GM21737 (cell line): ENCODE data around the gene SCRT2.
"Not testable (repeated sequence)": the region's sequence is repeated elsewhere in the genome, so short reads cannot be mapped to it uniquely, and the experiment has no call there.

Experiments used
- ATAC-seq: cut with Tn5 transposase; IDR thresholded peaks from one replicate; pipeline ENCODE4 v1.9.1; 2021; ENCODE audit warnings: mild to moderate bottlenecking, moderate library complexity; ENCODE audit not compliant: unreplicated experiment

SCRT2 gene

DNA sequence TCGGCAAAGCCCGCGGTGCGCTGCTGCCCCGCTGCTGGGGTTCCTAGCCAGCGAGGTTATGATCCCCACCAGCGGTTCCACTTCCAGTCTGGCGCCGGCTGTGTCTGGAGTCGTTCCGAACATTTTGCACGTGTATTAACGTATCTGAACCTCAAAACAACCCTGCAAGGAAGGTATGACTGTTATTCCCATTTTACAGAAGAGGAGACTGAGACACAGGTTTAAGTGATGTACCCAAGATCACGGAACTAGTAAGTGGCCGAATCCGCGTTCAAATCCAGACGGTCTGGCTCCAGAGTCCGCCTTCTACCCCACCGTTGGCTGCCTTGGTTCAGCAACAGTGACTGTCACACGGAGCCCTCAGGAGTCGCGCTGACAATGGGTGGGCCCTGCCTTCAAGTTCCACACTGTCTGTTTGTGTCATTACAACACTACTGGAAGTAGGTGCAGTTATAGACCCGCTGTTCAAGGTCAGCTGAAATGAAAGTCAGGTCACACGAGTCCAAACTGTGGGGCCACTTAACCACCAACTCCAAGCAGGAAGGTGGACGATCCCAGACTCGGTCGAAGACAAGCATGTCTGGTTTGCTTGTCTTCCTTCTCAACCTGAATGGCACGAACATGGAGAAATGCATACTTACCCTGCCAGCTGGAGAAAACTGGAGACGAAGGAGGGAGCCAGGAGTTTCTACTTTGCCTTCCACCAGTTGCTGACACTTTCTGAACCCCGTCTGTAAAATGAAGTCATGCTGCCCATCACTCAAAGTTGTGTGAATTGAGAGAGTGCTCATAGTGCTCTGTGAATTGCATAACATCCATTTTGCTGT lies 21.8 kb downstream of the SCRT2 start:
- no peak for ATAC-seq

DNA sequence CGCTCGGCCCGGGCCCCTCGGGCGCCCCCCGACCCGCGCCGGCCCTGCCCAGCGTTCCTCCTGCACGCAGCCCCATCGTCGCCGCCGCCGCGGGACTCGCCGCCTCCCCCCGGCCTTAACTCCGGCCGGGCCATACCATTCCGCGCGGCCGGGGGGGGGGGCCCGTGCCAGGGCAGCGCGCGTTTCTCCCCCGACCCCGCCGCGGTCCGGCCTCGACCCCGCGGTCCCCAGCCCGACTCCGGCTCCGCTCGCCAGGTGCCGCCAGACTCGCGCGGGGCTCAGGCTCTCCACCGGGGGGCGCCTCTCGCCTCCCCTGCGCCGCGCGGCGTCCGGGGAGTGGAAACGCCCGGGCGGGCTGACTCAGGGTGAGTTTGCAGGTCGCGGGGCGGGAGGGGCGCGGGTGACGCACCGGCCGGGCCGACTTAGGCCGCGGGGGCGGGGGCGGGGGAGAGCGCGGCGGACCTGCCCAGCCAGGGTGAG lies 22.5 kb downstream of the SCRT2 start, which contains the start of gene SRXN1:
SRXN1 (minus strand) TSS at position 91 of the 480 bp plus-strand sequence; CDS start at position 76, 15 bp downstream.
- peak; percentile 86 for ATAC-seq

DNA sequence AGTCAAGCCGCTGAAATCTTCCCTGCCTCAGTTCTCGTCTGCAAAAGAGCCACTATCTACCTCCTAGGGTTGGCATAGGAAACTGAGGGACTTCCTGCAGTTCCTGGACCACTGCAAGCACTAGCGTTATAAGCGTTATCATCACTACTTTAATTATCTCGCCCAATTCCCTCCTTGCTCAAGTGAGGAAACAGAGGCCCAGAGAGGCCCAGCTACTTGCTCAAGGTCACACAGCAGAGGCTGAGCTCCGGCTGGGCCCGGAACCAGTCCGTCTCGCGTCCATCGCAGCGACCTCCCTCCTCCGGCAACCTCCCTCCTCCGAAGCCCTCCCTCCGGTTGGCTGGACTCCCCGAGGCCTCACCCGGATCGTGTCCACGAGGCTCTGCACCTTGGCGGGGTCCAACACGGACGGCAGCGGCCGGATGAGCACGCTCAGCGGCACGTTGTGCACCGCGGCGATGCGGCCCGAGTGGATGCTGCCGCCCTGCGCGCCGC lies 22.9 kb downstream of the SCRT2 start:
- ATAC-seq: peak; percentile 19

DNA sequence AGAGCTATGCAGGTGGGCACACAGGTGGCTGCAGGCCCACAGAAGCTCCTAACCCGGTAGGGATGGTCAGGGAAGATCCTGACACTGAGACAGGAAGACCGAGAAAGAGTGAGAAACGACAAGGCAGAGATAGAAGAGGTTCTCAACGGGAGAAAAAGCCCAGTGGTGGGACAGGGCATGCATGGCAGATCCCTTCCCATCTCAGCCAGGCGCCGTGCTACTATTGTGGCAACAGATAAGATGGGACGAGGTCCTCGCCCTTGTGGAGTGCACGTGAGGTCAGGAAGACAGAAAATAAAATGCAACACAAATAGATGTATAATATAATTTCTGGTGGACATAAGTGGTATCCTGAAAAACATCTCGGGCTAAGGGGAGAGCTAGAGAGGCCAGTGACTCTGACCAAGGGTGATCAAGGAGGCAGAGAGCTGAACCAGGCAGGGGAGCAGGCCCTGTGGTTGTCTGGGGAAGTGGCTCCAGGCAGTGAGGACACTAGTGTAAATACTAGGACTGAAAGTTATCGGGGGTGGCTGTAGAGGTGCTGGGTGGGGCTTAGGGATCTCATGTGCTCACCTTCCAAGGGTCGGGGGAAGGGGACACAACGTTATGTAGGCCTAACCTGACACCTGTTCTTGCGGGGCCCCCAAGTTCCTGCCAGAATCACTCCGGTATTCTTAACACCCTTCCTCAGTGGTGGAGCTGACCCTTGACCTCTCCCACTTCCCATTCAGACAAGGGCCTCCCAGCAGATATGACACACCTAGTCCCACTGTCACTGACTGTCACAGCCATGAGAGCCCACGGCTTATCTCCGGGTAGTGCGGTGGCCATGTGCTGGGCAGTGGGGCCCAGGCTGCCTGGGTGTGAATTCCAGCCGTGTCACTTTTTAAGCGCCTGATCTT lies 23.6 kb downstream of the SCRT2 start:
- no peak for ATAC-seq

DNA sequence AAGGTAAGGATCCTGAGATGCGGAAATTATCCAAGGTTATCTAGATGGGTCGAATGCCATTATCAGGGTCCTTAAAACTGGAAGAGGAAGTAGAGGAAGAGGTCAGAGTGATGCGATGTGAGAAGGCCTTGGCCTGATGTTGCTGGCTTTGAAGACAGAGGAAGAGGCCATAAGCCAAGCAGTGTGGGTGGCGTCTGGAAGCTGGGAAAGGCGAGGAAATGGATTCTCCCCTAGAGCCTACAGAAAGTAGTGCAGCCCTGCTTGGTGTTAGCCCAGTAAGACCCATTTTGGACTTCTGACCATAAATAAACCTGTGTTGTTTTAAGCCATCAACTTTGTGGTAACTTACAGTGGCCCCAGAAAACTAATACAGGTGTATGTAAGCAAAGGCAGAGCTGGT lies 24.6 kb downstream of the SCRT2 start:
- ATAC-seq: no peak

DNA sequence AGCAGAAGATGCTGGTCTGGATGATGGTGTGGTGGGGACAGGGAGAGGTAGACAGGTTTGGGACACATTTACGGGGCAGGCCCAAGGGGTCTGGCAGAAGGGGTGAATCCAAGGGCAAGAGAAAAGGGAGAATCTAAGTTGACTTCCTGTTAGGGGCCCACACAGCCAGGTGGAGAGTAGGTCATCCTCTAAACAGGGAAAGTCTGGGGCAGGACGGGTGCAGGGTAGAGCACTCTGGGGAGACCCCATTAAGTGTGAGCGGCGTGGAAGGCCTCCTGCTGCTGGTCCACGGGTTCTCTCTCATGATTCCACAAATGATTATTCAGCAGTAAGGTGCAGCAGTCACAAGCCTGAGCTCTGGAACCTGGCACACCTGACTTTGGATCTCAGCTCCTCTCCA lies 25.3 kb downstream of the SCRT2 start:
- no peak for ATAC-seq

DNA sequence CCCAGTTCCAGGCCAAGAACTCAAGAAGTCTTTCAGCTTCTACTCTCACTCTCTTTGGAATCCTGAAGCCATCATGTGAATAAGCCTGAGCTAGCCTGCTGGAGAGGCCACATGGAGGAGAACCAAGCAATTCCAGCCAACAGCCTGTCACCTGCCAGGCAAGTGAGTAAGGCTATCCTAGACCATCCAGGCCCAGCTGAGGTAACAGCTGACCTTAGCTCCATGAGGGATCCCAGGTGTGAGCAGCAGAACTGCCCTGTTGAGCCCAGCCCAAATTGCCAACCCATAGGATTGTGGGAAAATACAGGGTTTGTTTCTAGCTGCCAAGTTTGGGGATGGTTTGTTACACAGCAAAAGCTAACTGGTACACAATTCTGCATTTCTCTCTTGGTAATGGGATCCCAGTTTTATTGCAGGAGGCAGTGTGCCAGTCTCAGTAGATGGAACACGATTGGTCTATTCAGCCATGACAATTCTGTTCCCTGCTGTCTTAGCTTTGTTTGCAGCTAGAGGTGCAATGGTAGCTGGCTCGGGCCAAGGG lies 28.1 kb downstream of the SCRT2 start:
- no peak for ATAC-seq

DNA sequence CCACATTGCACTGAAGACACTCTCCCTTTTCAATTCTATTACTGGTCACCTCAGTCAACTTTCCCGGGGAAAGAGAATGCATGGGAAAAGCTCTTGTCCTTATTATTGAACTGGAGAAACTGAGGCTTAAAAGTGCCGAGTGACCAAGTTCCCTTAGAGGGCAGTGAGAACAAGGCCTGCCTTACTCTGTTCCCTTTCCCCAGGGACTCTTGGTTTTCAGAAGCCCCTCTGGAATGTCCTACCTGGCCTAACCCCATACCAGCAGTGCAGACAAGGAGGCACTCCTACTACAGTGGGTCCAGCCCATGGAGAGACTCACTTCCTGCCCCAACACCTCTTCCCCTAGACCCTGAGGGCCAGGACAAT lies 28.8 kb downstream of the SCRT2 start:
- no peak for ATAC-seq

DNA sequence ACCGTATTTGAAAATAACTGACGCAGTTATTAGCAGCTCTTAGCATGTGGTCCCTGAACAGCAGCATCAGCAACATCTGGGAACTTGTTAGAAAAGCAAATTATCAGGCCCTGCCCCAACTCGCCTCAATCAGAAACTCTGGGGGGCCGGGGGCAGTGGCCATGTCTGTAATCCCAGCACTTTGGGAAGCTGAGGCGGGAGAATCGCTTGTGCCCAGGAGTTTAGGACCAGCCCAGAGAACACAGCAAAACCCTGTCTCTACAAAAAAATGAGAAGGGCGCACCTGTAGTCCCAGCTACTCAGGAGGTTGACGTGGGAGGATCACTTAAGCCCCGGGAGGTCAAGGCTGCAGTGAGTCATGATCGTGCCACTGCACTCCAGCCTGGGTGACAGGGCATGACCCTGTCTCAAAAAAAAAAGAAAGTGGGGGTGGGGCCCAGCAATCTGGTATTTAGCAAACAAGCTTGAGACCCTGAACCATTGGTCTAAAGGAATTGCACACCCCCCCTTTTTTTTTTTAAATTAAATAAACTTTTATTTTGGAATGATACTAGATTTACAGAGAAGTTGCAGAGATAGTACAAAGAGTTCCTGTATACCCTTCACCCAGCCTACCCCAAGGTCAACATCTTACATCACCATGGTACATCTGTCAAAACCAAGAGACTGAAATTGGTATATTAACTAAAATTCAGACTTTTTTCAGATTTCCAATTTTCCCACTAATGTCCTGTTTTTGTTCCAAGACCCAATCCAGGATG lies 29.3 kb downstream of the SCRT2 start:
- ATAC-seq: no peak

DNA sequence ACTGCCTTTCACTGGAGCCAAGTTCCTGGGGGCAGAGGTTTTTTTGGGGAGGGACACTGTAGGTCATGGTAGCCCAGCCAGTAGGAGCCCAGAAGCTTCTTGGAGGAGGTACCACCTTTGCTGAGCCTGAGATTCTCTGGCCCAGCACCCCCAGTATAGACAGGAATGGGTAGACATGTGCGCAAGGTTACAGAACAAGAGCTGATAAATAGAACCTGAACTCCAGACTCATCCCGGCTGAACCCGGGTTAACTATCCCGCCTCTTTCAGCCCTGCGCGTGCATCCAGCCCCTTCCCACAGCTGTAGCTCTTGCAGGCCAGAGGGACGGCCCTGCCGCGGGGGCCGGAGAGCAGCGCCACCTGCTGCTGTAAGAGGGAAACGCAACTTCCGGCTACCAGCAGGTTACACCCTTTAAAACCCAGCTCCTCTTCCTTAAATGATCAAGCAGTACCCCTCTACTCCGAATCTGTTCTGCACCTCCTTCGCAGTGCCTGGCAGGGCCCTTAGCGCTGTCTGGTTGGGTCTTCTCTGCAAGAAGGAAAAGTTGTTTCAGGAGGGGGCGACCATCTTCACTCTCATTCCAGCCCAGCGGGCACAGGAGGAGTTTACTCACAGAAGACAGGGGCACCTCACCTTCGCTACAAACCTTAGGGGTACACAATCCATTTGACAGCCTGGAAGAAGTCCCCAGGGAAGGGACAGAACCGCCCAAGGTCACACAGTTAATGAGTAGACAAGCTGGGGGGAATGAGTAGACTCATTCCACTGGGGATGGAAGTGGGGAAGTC lies 30.1 kb downstream of the SCRT2 start:
- peak; percentile 74 for ATAC-seq

DNA sequence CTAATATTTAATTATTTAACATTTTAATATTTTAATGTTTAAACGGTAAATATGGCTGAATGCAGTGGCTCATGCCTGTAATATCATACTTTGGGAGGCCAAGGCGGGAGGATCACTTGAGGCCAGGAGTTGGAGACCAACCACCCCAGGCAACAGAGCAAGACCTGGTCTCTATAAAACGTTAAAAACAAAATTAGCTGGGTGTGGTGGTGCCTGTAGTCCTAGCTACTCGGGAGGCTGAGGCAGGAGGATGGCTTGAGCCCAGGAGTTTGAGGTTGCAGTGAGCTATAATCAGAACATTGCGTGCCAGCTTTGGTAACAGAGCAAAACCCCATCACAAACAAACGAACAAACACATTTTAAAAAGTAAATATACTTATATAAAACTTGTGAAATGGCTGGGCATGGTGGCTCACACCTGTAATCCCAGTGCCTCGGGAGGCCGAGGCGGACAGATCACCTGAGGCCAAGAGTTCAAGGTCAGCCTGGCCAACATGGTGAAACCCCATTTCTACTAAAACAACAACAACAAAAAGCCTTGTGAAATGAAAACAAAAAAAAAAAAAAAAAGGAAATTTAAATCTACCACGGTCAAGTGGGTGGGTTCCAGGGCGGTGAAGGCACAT lies 30.8 kb downstream of the SCRT2 start:
- ATAC-seq: no peak

DNA sequence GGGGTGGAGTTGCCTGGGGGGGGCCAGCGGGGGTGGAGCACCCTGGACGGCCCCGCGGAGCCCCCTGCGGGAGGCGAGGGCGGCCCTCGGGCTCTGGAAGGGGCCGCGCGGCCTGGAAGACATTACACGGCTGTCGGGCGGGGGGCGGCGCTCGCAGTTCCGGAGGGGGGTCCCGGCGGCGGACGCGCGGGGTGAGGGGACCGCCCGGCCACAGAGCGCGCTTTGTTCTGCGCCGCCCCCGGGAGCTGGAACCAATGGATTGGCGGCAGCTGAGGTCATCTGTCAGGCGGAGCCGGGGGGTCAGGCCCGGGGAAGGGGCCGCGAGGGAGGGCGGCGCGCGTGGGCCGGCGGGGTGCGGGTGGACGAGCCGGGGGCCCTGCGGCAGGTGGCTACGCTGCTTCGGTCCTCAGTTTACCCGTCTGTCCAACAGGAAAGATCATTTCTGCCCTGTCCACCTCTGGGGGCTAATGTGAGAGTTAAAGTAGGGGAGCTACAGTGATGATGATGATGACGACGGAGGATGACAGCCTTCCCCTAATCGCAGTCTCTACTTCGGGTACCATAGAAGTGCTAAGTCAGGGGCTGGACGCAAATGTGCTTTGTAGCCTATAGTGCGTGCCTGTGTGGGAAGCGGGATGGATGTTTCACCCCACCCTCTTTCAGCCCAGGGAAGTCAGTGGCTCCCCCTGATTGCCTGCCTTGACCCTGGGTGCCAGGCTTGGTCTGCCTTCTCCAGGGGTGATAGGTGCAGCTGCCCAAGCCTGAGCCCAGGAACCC lies 33.0 kb downstream of the SCRT2 start:
- no peak for ATAC-seq

DNA sequence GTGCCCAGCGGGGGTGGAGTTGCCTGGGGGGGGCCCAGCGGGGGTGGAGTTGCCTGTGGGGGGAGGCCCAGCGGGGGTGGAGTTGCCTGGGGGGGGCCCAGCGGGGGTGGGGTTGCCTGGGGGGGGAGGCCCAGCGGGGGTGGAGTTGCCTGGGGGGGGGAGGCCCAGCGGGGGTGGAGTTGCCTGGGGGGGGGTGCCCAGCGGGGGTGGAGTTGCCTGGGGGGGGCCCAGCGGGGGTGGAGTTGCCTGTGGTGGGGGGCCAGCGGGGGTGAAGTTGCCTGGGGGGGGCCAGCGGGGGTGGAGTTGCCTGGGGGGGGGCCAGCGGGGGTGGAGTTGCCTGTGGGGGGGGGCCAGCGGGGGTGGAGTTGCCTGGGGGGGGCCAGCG lies 33.6 kb downstream of the SCRT2 start:
- not testable (repeated sequence) for ATAC-seq

DNA sequence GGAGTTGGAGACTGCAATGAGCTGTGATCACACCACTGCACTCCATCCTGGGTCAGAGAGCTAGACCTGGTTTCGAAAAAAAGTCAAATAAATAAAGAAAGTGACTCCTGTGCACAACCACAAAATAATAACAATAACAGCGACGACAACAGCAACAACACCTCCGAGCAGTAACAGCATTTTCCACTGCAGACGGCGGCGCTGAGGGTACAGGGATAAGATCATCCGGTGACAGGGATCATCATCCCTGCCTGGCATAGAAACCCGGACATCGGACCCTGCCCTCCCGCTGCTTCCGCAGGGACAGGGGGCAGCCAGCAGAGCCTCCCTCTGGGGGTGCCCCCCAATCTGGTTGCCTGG lies 34.1 kb downstream of the SCRT2 start:
- ATAC-seq: no peak

DNA sequence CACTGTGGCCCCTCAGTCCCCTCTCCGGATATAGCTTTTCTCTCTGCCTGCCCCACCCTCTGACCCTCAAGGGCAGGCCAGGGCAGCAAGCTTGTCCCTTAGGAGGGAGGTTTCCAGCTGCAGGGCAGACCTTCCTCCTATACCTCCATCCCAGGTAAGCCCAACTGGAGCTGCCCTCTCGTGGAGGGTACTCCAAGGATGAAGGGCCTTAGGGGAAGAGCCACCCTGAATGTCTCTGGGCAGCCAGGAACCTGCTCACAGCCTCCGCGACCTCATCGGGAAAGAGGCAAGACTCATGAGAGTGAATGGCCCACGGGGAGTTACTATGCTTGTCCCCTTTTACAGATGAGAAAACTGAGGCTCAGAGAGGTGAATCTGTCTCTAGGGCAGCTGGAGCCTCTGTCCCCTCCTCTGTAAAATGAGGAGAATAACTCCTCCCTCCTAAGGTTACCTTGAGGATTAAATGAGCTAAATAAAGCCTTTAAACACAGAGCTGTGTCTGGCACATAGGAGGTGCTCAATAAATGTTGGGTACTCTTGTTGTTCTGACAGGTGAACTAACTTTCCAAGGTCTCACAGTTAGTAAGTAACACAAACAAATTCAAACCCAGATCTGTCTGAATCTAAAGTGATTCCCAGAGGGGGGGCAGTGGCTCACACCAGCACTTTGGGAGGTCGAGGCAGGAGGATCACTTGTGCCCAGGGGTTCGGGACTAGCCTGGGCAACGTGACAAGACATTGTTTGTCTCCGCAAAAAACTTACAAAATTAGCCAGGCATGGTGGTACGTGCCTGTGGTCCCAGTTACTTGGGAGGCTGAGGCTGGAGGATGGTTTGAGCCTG lies 34.7 kb downstream of the SCRT2 start:
- no peak for ATAC-seq

DNA sequence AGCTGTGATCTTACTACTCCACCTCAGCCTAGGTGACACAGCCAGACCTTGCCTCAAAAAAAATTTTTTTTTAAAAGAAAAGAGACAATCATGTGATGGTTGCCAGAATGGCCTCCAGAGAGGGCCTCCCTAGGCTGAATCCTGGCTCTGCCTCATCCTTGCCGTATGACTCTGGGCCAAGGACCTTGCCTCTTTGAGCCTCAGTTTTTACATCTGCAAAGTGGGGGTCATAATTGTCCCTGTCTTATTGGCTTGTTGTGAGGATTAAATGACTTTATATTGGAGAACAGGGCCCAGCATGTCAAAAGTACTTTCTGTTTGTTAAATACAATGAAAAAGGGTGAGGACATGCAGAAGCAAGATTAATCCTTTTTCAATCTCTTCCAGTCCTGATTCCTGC lies 37.0 kb downstream of the SCRT2 start:
- ATAC-seq: no peak

DNA sequence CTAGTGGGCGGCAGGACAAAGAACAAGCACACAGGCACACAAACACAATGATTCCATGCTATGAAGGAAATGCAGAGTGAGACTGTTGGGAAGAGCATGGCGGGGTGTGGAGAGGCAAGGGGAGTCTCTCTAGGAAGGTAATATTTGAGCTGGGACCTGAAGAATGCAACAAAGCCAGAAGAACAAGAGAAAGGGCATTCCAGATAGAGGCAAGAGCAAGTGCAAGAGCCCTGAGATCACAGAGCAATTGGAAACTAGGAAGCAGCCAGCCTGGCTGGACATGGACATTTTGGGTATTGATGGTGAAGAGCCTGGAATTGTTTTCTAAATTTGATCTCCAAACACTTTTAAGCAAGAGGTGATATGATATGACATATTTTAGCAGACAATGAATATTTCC lies 38.0 kb downstream of the SCRT2 start:
- no peak for ATAC-seq

DNA sequence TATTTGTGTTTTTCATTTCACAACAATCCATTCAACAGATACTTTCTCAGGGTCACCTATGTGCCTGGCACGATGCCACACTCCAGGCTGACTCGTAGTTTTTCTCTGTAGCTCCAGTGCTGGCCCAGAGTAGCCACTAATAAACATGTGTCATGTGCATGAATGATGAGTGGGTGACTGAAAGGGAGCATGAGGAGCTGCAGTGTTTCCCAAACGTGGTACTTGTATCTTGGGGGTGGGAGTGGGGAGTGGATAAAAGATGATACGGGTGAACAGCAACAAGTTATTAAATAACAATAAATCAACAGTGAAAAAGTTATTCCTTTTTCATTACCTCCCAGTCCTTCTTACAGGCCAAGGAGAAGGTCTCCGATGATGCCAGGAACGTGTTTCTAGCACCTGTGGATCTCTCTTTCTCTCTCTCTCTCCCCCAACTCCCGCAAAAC lies 39.7 kb downstream of the SCRT2 start:
- no peak for ATAC-seq
